Gastrocnemius medialis (tissue), 4 donors: Measurements from ENCODE around the gene EDARADD. TPM values are rescaled to one million over a fixed set of nuclear protein-coding genes. Genes with fewer than 3 reads are reported as not detected.
"Not testable (repeated sequence)": the region's sequence is repeated elsewhere in the genome, so short reads cannot be mapped to it uniquely, and the experiment has no call there.

Source experiments
- ATAC-seq, 2 donors: fragments of 150-250 bp; one replicate each; pipeline ENCODE4 v1.9.1; 2016
- DNase-seq, 2 donors: peaks; one replicate each; pipeline ENCODE4 v3.0.0-alpha.2; 2019
- H3K27ac ChIP-seq, 4 donors: fragments of 200-600 bp; sonication (generic); 1 replicate in 1 of 4; 2 replicates in 3 of 4; pipeline ENCODE4 v1.5.1; 2016 to 2018; ENCODE audit warnings: mild to moderate bottlenecking in 2 of 4, moderate library complexity in 1 of 4
- H3K27me3 ChIP-seq, 3 donors: fragments of 200-600 bp; sonication (generic) in 2 of 3; 1 replicate in 1 of 3; 2 replicates in 2 of 3; pipeline versions ENCODE4 v1.5.1 to v1.6.0; 2016 to 2019; ENCODE audit warnings: mild to moderate bottlenecking in 1 of 3, moderate library complexity in 1 of 3
- H3K36me3 ChIP-seq, 2 donors: fragments of 200-600 bp; sonication (generic) in 1 of 2; one replicate each; pipeline ENCODE4 v1.5.1; 2017 to 2018
- H3K4me1 ChIP-seq, 2 donors: fragments of 200-600 bp; sonication (generic) in 1 of 2; one replicate each; pipeline ENCODE4 v1.5.1; 2016 to 2017; ENCODE audit warnings: mild to moderate bottlenecking in 2 of 2
- H3K4me3 ChIP-seq, 4 donors: fragments of 200-600 bp; sonication (generic) in 3 of 4; 1 replicate in 1 of 4; 2 replicates in 3 of 4; pipeline ENCODE4 v1.5.1; 2016 to 2019; ENCODE audit warnings: mild to moderate bottlenecking in 2 of 4
- H3K9me3 ChIP-seq, 3 donors: fragments of 200-600 bp; sonication (generic) in 2 of 3; 1 replicate in 1 of 3; 2 replicates in 2 of 3; pipeline ENCODE4 v1.5.1; 2016 to 2019
- CTCF ChIP-seq, 5 experiments: fragments of 450-650 bp in 3 of 5; fragments of 200-600 bp in 2 of 5; sonication (generic) in 2 of 5; IDR thresholded peaks in 4 of 5; conservative IDR thresholded peaks in 1 of 5; 1 replicate in 4 of 5; 2 replicates in 1 of 5; pipeline ENCODE4 v1.5.1; 2016 to 2019; ENCODE audit warnings: antibody characterized with exemption in 5 of 5, mild to moderate bottlenecking in 3 of 5, moderate library complexity in 3 of 5
- POLR2A ChIP-seq, 2 donors: fragments of 450-650 bp; IDR thresholded peaks; one replicate each; pipeline ENCODE4 v1.6.1; 2017; ENCODE audit warnings: antibody characterized with exemption in 2 of 2, mild to moderate bottlenecking in 2 of 2, moderate library complexity in 2 of 2
- in situ Hi-C, 4 donors: fragments of 200-750 bp; cut with MboI; loops; one replicate each; pipeline versions ENCODE4 v1.15.0 to v1.8.0; 2017; ENCODE audit warnings: low sequenced_read_pairs in 4 of 4
- intact Hi-C: fragments of 100-400 bp; cut with DNase I; formaldehyde crosslinking; loops from one replicate; pipeline ENCODE4 v1.15.1; 2023; ENCODE audit warnings: low total_unique reads
- total RNA-seq, 4 donors: library from RNA; depleted of rRNA; stranded (reverse); fragments of >200 nt; gene quantifications; one replicate each; pipeline versions ENCODE4 v1.1.0 to v1.2.3, GENCODE V29; 2016

Gene EDARADD
- total RNA-seq, 4 donors from 2014 or later: not detected

GRCh38 chr1:236361909-236362590, 32.0 kb upstream of the EDARADD start:
- no peaks in the 10 kb centered on the region for H3K9me3 ChIP-seq
- no peaks in the 10 kb centered on the region for H3K27me3 ChIP-seq
- in situ Hi-C loops (no loop called here), intact Hi-C loops (no loop called here)
- H3K4me3 ChIP-seq: no peak overlapping the region
- no peaks in the 10 kb centered on the region for H3K4me1 ChIP-seq
- no peak overlapping the region for H3K27ac ChIP-seq
- TF ChIP-seq CTCF (IDR thresholded peaks at IDR 0.05 in 4 of 5, conservative IDR thresholded peaks at IDR 0.05 in 1 of 5): no peak
- no peak for TF ChIP-seq POLR2A (IDR thresholded peaks at IDR 0.05)
- DNase-seq (no peak), ATAC-seq (no peak)
- no peaks in the 10 kb centered on the region for H3K36me3 ChIP-seq

GRCh38 chr1:236363237-236363636, 30.8 kb upstream of the EDARADD start:
- ATAC-seq: no peak
- no peaks in the 10 kb centered on the region for H3K4me1 ChIP-seq
- in situ Hi-C loops (no loop called here), intact Hi-C loops (no loop called here)
- no peaks in the 10 kb centered on the region for H3K36me3 ChIP-seq
- H3K27ac ChIP-seq: no peak overlapping the region
- no peaks in the 10 kb centered on the region for H3K27me3 ChIP-seq
- H3K4me3 ChIP-seq: no peak overlapping the region
- TF ChIP-seq CTCF (IDR thresholded peaks at IDR 0.05 in 4 of 5, conservative IDR thresholded peaks at IDR 0.05 in 1 of 5): no peak
- TF ChIP-seq POLR2A (IDR thresholded peaks at IDR 0.05): no peak
- DNase-seq: no peak
- H3K9me3 ChIP-seq: no peaks in the 10 kb centered on the region

DNA sequence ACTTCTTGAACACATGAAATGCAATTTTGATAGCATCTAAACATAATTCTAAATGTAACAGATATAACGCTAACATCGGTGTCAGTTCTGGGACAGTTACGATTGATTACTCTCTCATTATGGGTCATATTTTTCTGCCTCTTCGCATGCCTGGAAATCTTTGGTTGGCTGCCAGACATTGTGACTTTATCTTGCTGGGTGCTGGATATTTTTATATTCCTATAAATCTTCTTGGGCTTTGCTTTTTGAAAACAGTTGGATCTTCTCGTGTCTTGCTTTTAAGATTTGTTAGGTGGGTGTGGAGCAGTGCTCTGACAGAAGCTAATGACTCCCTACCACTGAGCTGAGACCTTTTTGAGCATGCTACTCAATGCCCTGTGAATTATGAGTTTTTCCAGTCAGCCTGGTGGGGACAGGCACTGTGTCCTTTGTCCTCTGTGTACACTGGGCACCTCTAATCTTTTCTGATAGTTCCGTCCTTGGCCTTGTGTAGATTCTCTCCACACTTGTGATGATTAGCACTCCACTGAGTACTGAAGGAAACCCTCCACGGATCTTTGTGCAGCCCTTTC, 28.0 kb upstream of the EDARADD start:
- no peaks in the 10 kb centered on the region for H3K4me1 ChIP-seq
- in situ Hi-C loops (no loop called here), intact Hi-C loops (no loop called here)
- no peak overlapping the region for H3K27ac ChIP-seq
- H3K9me3 ChIP-seq: no peaks in the 10 kb centered on the region
- ATAC-seq: no peak
- no peaks in the 10 kb centered on the region for H3K27me3 ChIP-seq
- TF ChIP-seq CTCF (IDR thresholded peaks at IDR 0.05 in 4 of 5, conservative IDR thresholded peaks at IDR 0.05 in 1 of 5) (no peak), POLR2A (IDR thresholded peaks at IDR 0.05) (no peak)
- DNase-seq: no peak
- no peak overlapping the region for H3K4me3 ChIP-seq
- no peaks in the 10 kb centered on the region for H3K36me3 ChIP-seq

DNA sequence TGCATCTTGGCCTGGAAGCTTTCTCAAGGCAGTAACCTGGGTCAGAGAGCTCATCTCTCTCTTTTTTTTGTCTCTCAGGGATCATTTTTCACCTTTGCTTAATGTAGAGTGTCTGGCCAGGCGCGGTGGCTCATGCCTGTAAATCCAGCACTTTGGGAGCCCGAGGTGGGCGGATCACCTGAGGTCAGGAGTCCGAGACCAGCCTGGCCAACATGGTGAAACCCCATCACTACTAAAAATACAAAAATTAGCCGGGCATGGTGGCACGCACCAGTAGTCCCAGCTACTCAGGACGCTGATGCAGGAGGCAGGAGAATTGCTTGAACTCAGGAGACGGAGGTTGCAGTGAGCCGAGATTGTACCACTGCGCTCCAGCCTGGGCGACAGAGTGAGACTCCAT, 27.4 kb upstream of the EDARADD start:
- H3K9me3 ChIP-seq, H3K27ac ChIP-seq, H3K36me3 ChIP-seq, in situ Hi-C loops, H3K4me3 ChIP-seq, H3K27me3 ChIP-seq, ATAC-seq, H3K4me1 ChIP-seq, DNase-seq, intact Hi-C loops: not testable (repeated sequence)

DNA sequence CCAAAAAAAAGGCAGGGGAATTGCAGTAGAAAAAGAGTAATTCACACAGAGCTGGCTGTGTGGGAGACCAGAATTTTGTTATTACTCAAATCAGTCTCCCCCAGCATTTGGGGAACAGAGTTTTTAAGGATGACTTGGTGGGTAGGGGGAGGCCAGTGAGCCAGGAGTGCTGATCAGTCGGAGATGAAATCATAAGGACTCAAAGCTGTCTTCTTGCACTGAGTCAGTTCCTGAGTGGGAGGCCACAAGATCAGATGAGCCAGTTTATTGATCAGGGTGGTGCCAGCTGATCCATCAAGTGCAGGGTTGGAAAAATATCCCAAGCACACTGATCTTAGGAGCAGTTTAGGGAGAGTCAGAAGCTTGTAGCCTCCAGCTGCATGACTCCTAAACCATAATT, 23.7 kb upstream of the EDARADD start:
- H3K9me3 ChIP-seq: no peaks in the 10 kb centered on the region
- intact Hi-C loops (no loop called here), in situ Hi-C loops (no loop called here)
- TF ChIP-seq CTCF (IDR thresholded peaks at IDR 0.05 in 4 of 5, conservative IDR thresholded peaks at IDR 0.05 in 1 of 5) (no peak), POLR2A (IDR thresholded peaks at IDR 0.05) (no peak)
- ATAC-seq (no peak), DNase-seq (no peak)
- H3K4me3 ChIP-seq: no peak overlapping the region
- no peaks in the 10 kb centered on the region for H3K27me3 ChIP-seq
- H3K27ac ChIP-seq: no peak overlapping the region
- no peaks in the 10 kb centered on the region for H3K4me1 ChIP-seq
- no peaks in the 10 kb centered on the region for H3K36me3 ChIP-seq
